Loucy (cell line): ENCODE results near the gene C14orf119.

Experiments used
- H2AFZ ChIP-seq: fragments of 200-600 bp; sonication (generic); 2 replicates; pipeline ENCODE4 v1.6.0; 2016; ENCODE audit warnings: antibody characterized with exemption, mild to moderate bottlenecking, low read length, moderate library complexity
- H3F3A ChIP-seq: fragments of 200-600 bp; 2 replicates; pipeline ENCODE4 v1.6.0; 2016; ENCODE audit warnings: antibody characterized with exemption, low read depth, mild to moderate bottlenecking
- H3K27me3 ChIP-seq: fragments of 200-600 bp; sonication (generic); 2 replicates; pipeline ENCODE4 v1.6.1; 2014; ENCODE audit warnings: low read length, mild to moderate bottlenecking; ENCODE audit not compliant: insufficient read depth, poor library complexity, severe bottlenecking
- H3K36me3 ChIP-seq: fragments of 200-600 bp; sonication (generic); 2 replicates; pipeline ENCODE4 v1.6.1; 2016; ENCODE audit warnings: low read length; ENCODE audit not compliant: insufficient read depth
- H3K4me1 ChIP-seq: fragments of 200-600 bp; sonication (generic); 2 replicates; pipeline ENCODE4 v1.5.1; 2014; ENCODE audit warnings: low read length, mild to moderate bottlenecking; ENCODE audit not compliant: insufficient read depth, poor library complexity, severe bottlenecking
- H3K4me2 ChIP-seq: fragments of 200-600 bp; sonication (generic); 2 replicates; pipeline ENCODE4 v1.6.0; 2014; ENCODE audit warnings: antibody characterized with exemption, low read length, low read depth, mild to moderate bottlenecking; ENCODE audit not compliant: poor library complexity, severe bottlenecking
- H3K4me3 ChIP-seq: fragments of 200-600 bp; sonication (generic); 2 replicates; pipeline ENCODE4 v1.5.1; 2014; ENCODE audit warnings: low read length, mild to moderate bottlenecking, mixed read lengths; ENCODE audit not compliant: poor library complexity, severe bottlenecking
- H3K79me2 ChIP-seq: fragments of 200-600 bp; sonication (generic); 2 replicates; pipeline ENCODE4 v1.6.1; 2014; ENCODE audit warnings: low read length; ENCODE audit not compliant: insufficient read depth
- H3K9ac ChIP-seq: fragments of 200-600 bp; sonication (generic); 2 replicates; pipeline ENCODE4 v1.6.0; 2014; ENCODE audit warnings: mild to moderate bottlenecking, low read depth, low read length, moderate library complexity; ENCODE audit not compliant: poor library complexity, severe bottlenecking
- H3K9me2 ChIP-seq: fragments of 200-600 bp; sonication (generic); replicated peaks from 2 replicates; pipeline ENCODE4 v1.6.1; 2016; ENCODE audit warnings: low read depth, low read length, mixed read lengths
- H3K9me3 ChIP-seq: fragments of 200-600 bp; sonication (generic); 2 replicates; pipeline ENCODE4 v1.6.1; 2014; ENCODE audit warnings: mild to moderate bottlenecking, antibody characterized with exemption, low read length, low read depth; ENCODE audit not compliant: insufficient read depth
- H4K20me1 ChIP-seq: fragments of 200-600 bp; sonication (generic); 2 replicates; pipeline ENCODE4 v1.6.0; 2014; ENCODE audit warnings: antibody characterized with exemption, low read length, mild to moderate bottlenecking; ENCODE audit not compliant: insufficient read depth, poor library complexity, severe bottlenecking
- CTCF ChIP-seq: fragments of 200-600 bp; sonication (generic); conservative IDR thresholded peaks from 2 replicates; pipeline ENCODE4 v1.5.1; 2014; ENCODE audit warnings: mild to moderate bottlenecking, antibody characterized with exemption, low read length
- EZH2phosphoT487 ChIP-seq: fragments of 200-600 bp; IDR thresholded peaks from 2 replicates; pipeline ENCODE4 v1.6.1; 2018; ENCODE audit warnings: antibody characterized with exemption, mild to moderate bottlenecking, moderate library complexity, borderline replicate concordance

Gene C14orf119

GRCh38 chr14:23076785-23077408 is 18.4 kb upstream of the C14orf119 start:
- H2AFZ ChIP-seq, result no peak overlapping the region
- peak; percentile 78 for TF ChIP-seq CTCF
- TF ChIP-seq EZH2phosphoT487, result no peak
- no peak overlapping the region for H3K9ac ChIP-seq
- H3K4me3 ChIP-seq, result no peak overlapping the region
- peaks cover 7% of the 10 kb centered on the region; the same call in 1 of the 2 replicates for H3F3A ChIP-seq
- no peaks in the 10 kb centered on the region for H3K9me3 ChIP-seq
- peaks cover 6% of the 10 kb centered on the region for H4K20me1 ChIP-seq
- peaks cover 2% of the 10 kb centered on the region; the same call in 1 of the 2 replicates for H3K79me2 ChIP-seq
- H3K4me1 ChIP-seq, result peaks cover 2% of the 10 kb centered on the region
- H3K4me2 ChIP-seq, result no peak overlapping the region
- peaks cover 89% of the 10 kb centered on the region for H3K36me3 ChIP-seq
- H3K27me3 ChIP-seq, result no peaks in the 10 kb centered on the region
- H3K9me2 ChIP-seq, result no peaks in the 10 kb centered on the region

DNA sequence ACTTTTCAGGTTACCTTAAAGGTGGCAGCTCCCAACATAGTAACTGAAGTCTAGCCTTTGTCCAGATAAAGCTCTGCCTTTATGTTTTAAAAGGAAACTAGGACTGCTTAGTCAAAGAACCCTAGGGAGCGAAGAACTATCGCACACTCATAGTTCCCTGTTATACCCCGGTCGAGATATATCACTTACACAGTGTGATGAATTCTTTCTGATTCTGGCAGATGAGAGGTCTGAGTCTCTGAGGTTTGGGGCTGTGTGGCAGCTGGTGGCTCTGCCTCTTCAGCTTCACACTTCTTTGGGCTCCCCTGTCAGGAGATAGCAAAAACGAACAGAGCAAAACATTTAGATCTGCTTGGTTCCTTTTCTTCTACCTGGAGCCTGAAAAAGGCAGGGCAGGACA is 17.3 kb upstream of the C14orf119 start:
- no peaks in the 10 kb centered on the region for H3K9me2 ChIP-seq
- peaks cover 86% of the 10 kb centered on the region for H3K36me3 ChIP-seq
- H3K27me3 ChIP-seq, result no peaks in the 10 kb centered on the region
- H3K4me1 ChIP-seq, result no peaks in the 10 kb centered on the region
- H3K4me3 ChIP-seq, result no peak overlapping the region
- H3K9me3 ChIP-seq, result no peaks in the 10 kb centered on the region
- peaks cover 7% of the 10 kb centered on the region; the same call in 1 of the 2 replicates for H3F3A ChIP-seq
- H3K9ac ChIP-seq, result no peak overlapping the region
- no peak for TF ChIP-seq CTCF
- TF ChIP-seq EZH2phosphoT487, result no peak
- H2AFZ ChIP-seq, result no peak overlapping the region
- H3K4me2 ChIP-seq, result no peak overlapping the region
- H3K79me2 ChIP-seq, result no peaks in the 10 kb centered on the region
- peaks cover 6% of the 10 kb centered on the region for H4K20me1 ChIP-seq

- Histone ChIP-seq H3F3A (peaks cover 7% of the 10 kb centered on the region; the same call in 1 of the 2 replicates), H3K9me3 (no peaks in the 10 kb centered on the region), H3K4me1 (no peaks in the 10 kb centered on the region), H3K9ac (no peak overlapping the region), H3K27me3 (no peaks in the 10 kb centered on the region), H3K36me3 (peaks cover 88% of the 10 kb centered on the region), H3K9me2 (no peaks in the 10 kb centered on the region), H3K79me2 (no peaks in the 10 kb centered on the region), H2AFZ (no peak overlapping the region), H3K4me2 (no peak overlapping the region), H4K20me1 (peaks cover 6% of the 10 kb centered on the region), H3K4me3 (no peak overlapping the region)
- no peak for TF ChIP-seq EZH2phosphoT487
- no peak for TF ChIP-seq CTCF
Measured at GRCh38 chr14:23078692-23079116, 16.6 kb upstream of the C14orf119 start.
